Suprapubic skin (tissue), 4 donors: ENCODE data around the gene RHOV. TPM values are rescaled to one million over a fixed set of nuclear protein-coding genes. Genes with fewer than 3 reads are reported as not detected.
A peak's percentile ranks its signal among the peaks of the same experiment; 100 is the strongest.

Experiments used
- DNase-seq, 2 donors: peaks; one replicate each; pipeline ENCODE4 v3.0.0-alpha.2; 2019; ENCODE audit warnings: low spot score in 2 of 2
- H3K27ac ChIP-seq: fragments of 200-600 bp; sonication (generic); one replicate; pipeline ENCODE4 v1.5.1; 2019
- H3K27me3 ChIP-seq: fragments of 200-600 bp; sonication (generic); one replicate; pipeline ENCODE4 v1.5.1; 2019
- H3K36me3 ChIP-seq: fragments of 200-600 bp; sonication (generic); one replicate; pipeline ENCODE4 v1.5.1; 2019
- H3K4me1 ChIP-seq: fragments of 200-600 bp; sonication (generic); one replicate; pipeline ENCODE4 v1.5.1; 2019
- H3K4me3 ChIP-seq: fragments of 200-600 bp; sonication (generic); one replicate; pipeline ENCODE4 v1.5.1; 2019; ENCODE audit warnings: mild to moderate bottlenecking
- H3K9me3 ChIP-seq: fragments of 200-600 bp; sonication (generic); one replicate; pipeline ENCODE4 v1.5.1; 2019
- EP300 ChIP-seq: sonication (generic); formaldehyde crosslinking; IDR thresholded peaks from one replicate; pipeline ENCODE4 v1.6.1; 2017; ENCODE audit warnings: antibody characterized with exemption
- POLR2A ChIP-seq, 2 donors: fragments of 450-650 bp; IDR thresholded peaks; one replicate each; pipeline ENCODE4 v1.6.1; 2017; ENCODE audit warnings: antibody characterized with exemption in 2 of 2, mild to moderate bottlenecking in 2 of 2, moderate library complexity in 2 of 2
- POLR2AphosphoS5 ChIP-seq, 3 donors: sonication (generic); formaldehyde crosslinking; IDR thresholded peaks; one replicate each; pipeline ENCODE4 v1.6.1; 2017; ENCODE audit warnings: antibody characterized with exemption in 3 of 3
- WGBS: methylation state at CpG from one replicate; pipeline ENCODE4 v1.1.5; 2018; 5-methylcytosine and 5-hydroxymethylcytosine counted together
- total RNA-seq, 4 donors: library from RNA; depleted of rRNA; stranded (reverse); fragments of >200 nt; gene quantifications; one replicate each; pipeline ENCODE4 v1.1.0, GENCODE V29; 2016
- TF ChIP-seq, protein P1 (sequence below), 2 donors: fragments of 200-600 bp in 1 of 2; fragments of 450-650 bp in 1 of 2; sonication (generic) in 1 of 2; IDR thresholded peaks; one replicate each; pipeline ENCODE4 v1.5.1; 2016 to 2019; ENCODE audit warnings: antibody characterized with exemption in 2 of 2, mild to moderate bottlenecking in 1 of 2, moderate library complexity in 1 of 2

RHOV gene
- total RNA-seq, 4 donors from 2014 or later = 46.9 to 96.3 (median 79.7) TPM

DNA sequence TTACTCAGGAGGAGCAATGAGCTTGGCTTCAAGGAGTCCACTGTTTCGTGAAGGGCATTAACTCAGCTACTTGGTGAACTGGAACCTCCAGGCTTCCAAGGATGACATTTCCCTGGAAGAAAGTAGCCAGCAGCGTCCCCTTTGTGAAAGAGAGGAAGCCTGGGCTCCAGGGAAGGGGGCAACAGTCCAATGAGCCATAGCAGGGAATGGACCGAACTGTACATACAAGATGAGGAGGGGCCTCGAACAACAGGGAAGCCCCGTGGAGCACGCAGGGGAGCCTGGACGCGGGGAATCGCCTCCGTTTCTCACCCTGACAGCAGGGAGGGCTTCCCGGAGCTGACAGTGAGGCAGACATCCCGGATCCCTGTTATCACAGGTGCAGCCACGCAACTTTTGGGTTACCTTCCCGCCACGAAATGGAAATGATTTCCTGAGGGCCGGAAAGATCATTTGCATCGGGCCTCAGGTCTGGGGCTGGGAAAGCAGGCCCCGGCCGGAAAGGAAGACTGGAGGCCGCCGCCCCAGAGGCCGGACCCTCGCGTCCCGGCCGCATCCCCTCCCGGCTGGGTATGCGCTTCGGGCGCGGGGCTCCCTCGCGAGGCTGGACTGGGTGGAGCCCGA lies 30.7 kb downstream of the RHOV start:
- H3K27ac ChIP-seq = peak overlapping the region; percentile 90
- peaks cover 50% of the 10 kb centered on the region for H3K4me1 ChIP-seq
- no peaks in the 10 kb centered on the region for H3K9me3 ChIP-seq
- H3K27me3 ChIP-seq = no peaks in the 10 kb centered on the region
- no peak for DNase-seq
- no peaks in the 10 kb centered on the region for H3K36me3 ChIP-seq
- WGBS = 25% methylated on average over 4 of the region's 34 CpGs
- peak overlapping the region; percentile 58 for H3K4me3 ChIP-seq
- no peak for TF ChIP-seq POLR2A (IDR thresholded peaks at IDR 0.05)

DNA sequence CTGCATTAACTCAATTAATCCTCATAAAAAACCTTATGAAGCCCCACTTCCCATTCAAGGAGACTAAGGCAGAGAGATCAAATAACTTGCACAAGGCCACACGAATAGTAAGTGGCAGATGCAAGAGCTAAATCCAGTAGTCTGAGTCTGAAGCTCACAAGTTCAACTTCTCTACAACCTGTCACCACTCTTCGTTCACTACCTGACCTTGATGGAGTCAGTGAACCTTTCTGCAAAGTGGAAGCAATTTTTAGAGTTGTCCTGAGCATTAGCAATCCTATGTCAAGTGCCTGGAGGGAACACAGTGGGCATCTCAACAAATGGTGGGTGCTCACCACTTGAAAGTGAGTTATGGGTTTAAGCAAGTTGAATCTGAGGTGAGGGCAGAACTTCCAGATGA lies 32.3 kb downstream of the RHOV start:
- Histone ChIP-seq H3K4me3 (no peak overlapping the region), H3K27me3 (no peaks in the 10 kb centered on the region), H3K9me3 (no peaks in the 10 kb centered on the region), H3K4me1 (peaks cover 36% of the 10 kb centered on the region), H3K36me3 (no peaks in the 10 kb centered on the region), H3K27ac (no peak overlapping the region)
- TF ChIP-seq POLR2AphosphoS5 (IDR thresholded peaks at IDR 0.05) = no peak
- TF ChIP-seq, protein P1, sequence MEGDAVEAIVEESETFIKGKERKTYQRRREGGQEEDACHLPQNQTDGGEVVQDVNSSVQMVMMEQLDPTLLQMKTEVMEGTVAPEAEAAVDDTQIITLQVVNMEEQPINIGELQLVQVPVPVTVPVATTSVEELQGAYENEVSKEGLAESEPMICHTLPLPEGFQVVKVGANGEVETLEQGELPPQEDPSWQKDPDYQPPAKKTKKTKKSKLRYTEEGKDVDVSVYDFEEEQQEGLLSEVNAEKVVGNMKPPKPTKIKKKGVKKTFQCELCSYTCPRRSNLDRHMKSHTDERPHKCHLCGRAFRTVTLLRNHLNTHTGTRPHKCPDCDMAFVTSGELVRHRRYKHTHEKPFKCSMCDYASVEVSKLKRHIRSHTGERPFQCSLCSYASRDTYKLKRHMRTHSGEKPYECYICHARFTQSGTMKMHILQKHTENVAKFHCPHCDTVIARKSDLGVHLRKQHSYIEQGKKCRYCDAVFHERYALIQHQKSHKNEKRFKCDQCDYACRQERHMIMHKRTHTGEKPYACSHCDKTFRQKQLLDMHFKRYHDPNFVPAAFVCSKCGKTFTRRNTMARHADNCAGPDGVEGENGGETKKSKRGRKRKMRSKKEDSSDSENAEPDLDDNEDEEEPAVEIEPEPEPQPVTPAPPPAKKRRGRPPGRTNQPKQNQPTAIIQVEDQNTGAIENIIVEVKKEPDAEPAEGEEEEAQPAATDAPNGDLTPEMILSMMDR (IDR thresholded peaks at IDR 0.05) = no peak
- TF ChIP-seq POLR2A (IDR thresholded peaks at IDR 0.05) = no peak
- TF ChIP-seq EP300 = no peak
- 76% methylated on average over 2 of the region's 2 CpGs for WGBS
- DNase-seq = no peak

DNA sequence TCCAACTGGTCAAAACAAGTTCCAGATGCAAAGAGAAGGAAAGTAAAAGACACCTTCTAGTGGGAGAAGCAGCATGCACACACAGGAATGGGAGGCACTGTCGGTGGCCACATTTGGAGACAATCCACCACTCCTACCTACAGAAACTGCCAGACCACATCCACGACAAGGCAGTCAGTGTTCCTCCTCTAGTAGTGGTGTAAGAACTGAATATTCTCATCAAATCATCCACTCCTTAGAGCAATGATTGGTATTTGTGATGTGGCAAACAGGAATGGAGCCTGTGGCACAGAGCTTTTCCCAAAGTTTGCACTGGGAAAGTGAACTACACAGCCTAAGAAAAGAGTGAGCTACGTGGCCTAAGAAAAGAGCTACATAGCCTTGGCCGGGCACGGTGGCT lies 35.3 kb downstream of the RHOV start:
- TF ChIP-seq POLR2AphosphoS5 (IDR thresholded peaks at IDR 0.05) (no peak), POLR2A (IDR thresholded peaks at IDR 0.05) (no peak), EP300 (no peak)
- TF ChIP-seq, protein P1 (IDR thresholded peaks at IDR 0.05) = no peak
- Histone ChIP-seq H3K27ac (no peak overlapping the region), H3K4me1 (peaks cover 11% of the 10 kb centered on the region)

DNA sequence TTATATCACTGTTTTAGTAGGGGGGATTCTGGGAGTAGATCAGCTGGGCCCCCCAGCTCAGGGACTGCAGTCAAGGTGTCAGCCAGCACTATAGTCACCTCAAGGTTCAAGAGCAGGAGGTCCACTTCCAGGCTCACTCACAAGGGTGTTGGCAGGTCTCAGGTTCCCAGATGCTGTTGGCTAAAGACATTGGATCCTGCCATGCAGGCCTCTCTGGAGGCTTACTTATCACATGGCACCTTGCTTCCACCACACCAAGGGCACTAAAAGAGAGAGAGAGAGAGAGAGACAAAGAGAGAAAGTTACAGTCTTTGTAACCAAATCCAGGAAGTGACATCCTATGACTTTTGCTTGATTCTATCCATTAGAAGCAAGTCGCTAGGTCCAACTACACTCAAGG lies 38.0 kb downstream of the RHOV start:
- no peaks in the 10 kb centered on the region for H3K36me3 ChIP-seq
- no peaks in the 10 kb centered on the region for H3K9me3 ChIP-seq
- no peak for DNase-seq
- 90% methylated on average over 1 of the region's 1 CpG for WGBS
- no peaks in the 10 kb centered on the region for H3K27me3 ChIP-seq
- H3K27ac ChIP-seq = no peak overlapping the region
- H3K4me1 ChIP-seq = no peaks in the 10 kb centered on the region
- TF ChIP-seq, protein P1 (IDR thresholded peaks at IDR 0.05) = no peak
- TF ChIP-seq EP300 = no peak
- H3K4me3 ChIP-seq = no peak overlapping the region

More for the DNA sequence above, 35.3 kb downstream of the RHOV start:
- Histone ChIP-seq H3K36me3 (no peaks in the 10 kb centered on the region), H3K4me3 (no peak overlapping the region), H3K27me3 (no peaks in the 10 kb centered on the region), H3K9me3 (no peaks in the 10 kb centered on the region)
- WGBS = 81% methylated on average over 5 of the region's 5 CpGs
- no peak for DNase-seq

DNA sequence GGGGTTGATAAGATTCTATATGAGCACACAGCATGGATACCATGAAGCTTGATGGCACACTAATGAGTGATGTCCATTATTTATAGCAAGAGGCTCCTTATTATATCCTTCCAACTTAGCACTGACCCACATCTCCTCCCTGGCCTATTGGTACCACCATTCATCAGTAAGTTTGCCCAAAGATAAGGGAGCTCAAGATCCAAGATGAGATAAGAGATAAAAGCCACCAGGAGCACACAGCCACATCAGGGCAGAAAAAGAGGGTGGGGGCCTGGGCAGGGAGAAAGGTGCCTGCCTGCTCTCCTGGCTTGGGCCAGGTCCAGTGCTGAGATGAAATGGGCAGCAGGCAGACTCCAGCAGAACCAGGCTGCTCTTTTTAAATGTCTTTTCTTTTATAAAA lies 41.1 kb downstream of the RHOV start:
- no peak overlapping the region for H3K27ac ChIP-seq
- DNase-seq = no peak
- no peak for TF ChIP-seq EP300
- TF ChIP-seq, protein P1 (IDR thresholded peaks at IDR 0.05) = no peak
- no peaks in the 10 kb centered on the region for H3K36me3 ChIP-seq
- H3K4me1 ChIP-seq = no peaks in the 10 kb centered on the region
- no peak overlapping the region for H3K4me3 ChIP-seq
- H3K27me3 ChIP-seq = no peaks in the 10 kb centered on the region
- H3K9me3 ChIP-seq = no peaks in the 10 kb centered on the region

DNA sequence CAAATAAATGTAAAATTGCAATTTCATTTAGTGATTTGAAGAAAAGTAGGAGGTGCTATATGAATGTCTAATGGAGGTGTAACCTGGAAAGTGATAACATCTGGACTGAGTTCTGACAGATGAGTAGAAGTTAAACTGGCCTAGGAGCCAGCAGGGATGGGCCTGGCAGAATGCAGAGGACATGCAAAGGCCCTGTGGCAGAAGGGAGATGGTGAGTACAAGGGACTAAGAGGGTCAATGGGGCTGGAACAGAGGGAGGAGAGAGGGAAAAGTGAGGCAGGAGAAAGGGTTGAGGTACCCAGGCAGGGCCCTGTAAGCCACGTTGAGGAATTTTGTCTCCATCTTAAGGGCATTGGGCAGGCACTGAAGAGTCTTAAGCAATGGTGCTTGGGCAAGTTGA lies 42.2 kb downstream of the RHOV start:
- 69% methylated on average over 1 of the region's 1 CpG for WGBS
- Histone ChIP-seq H3K36me3 (no peaks in the 10 kb centered on the region), H3K9me3 (no peaks in the 10 kb centered on the region), H3K27ac (no peak overlapping the region), H3K27me3 (no peaks in the 10 kb centered on the region), H3K4me3 (no peak overlapping the region), H3K4me1 (no peaks in the 10 kb centered on the region)
- TF ChIP-seq, protein P1 (IDR thresholded peaks at IDR 0.05) = no peak
- TF ChIP-seq POLR2A (IDR thresholded peaks at IDR 0.05) (no peak), EP300 (no peak), POLR2AphosphoS5 (IDR thresholded peaks at IDR 0.05) (no peak)
- no peak for DNase-seq
